Measurements from ENCODE around the gene SELENOK.
"Not testable (repeated sequence)": the region's sequence is repeated elsewhere in the genome, so short reads cannot be mapped to it uniquely, and the experiment has no call there.

SELENOK gene

DNA sequence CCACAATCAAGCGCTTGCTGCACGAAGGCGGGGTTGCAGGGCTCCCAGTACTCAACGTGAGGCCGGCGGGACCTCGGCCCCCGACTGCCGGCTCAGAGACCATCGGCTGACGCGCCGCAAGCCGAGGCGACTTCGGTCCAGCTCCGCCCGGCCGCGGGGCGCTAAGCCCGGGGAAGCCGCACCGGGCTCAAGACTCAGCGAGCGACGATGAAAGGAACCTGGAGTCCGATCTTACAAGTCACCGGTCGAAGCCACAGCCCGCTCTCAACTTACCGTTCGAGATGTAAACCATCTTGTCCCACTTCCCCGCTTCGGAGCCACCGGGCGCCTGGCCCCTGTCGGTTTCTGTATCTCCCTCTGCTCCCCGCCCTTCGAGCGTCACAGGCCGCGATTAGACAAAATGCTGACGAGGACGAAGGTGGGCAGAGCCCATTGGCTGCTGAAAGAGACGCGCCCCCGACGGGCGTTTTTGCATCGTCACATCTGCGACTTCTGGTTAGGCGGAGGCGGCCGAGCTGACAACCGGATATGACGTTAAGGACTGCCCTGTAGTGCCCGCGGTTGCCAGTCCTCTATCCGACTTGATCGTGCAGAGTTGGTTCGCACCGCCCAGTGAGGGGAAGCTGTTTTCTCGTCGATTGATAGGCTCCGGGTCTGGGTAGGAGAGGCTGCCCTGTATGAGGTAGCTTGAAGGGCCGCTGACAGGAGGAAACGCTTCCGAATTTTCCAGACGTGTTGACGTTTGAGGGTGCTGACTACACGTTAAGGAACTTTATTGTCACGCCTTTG, at the start of gene SELENOK:
Gene SELENOK (minus strand): TSS at position 363 of the 789 bp plus-strand sequence.
- Mint-ChIP-seq H3K36me3 (peaks cover 43% of the 10 kb centered on the region), H3K4me3 (peak within 1 kb of the TSS; percentile 92), H3K27ac (peak within 1 kb of the TSS; percentile 99), H3K9me3 (no peaks in the 10 kb centered on the region), H3K4me1 (peaks cover 50% of the 10 kb centered on the region)
- ATAC-seq: peak; percentile 96
- DNase-seq (ENCODE audit: low spot score in 2 of 2): peak; percentile 86 to 95

DNA sequence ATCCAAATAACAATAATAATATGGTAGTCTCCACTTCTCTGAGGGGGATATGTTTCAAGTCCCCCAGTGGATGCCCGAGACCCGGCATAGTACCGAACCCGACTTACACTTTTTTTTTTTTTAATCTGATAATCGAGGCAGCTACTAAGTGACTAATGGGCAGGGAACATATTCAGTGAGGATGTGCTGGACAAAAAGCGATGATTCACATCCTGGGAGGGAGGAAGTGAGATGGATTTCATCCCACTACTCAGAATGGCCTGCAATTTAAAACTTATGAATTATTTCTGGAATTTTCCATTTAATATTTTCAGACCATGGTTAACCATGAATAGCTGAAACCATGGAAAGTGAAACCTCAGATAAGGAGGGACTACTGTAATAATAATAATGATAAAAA, 49.5 kb upstream of the SELENOK start:
- Mint-ChIP-seq H3K9me3 (peaks cover 5% of the 10 kb centered on the region), H3K27ac (no peak overlapping the region), H3K36me3 (no peaks in the 10 kb centered on the region), H3K4me1 (no peaks in the 10 kb centered on the region), H3K4me3 (no peak overlapping the region)
- DNase-seq (ENCODE audit: low spot score in 2 of 2) (no peak), ATAC-seq (no peak)

DNA sequence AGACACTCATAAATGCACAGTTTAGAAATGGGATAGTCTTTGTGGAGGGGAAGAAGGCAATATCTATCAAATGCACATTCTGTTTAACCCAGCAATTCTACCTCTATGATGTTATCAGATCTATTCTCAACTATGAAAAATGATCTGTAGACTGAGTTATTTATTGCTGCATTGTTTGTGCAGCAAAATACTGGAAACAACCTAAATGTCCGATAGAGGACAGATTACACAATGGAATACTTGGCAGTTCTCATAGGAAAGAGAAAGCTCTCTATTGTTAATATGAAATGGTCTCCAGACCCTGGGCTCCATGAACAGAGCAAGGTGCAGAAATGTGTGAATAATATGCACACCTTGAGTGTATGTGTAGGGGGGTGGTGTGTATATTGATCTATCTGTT, 49.0 kb upstream of the SELENOK start:
- Mint-ChIP-seq H3K36me3 (no peaks in the 10 kb centered on the region), H3K4me3 (no peak overlapping the region), H3K27ac (no peak overlapping the region), H3K9me3 (peaks cover under 1% of the 10 kb centered on the region), H3K4me1 (no peaks in the 10 kb centered on the region)
- no peak for ATAC-seq
- no peak for DNase-seq (ENCODE audit: low spot score in 2 of 2)

DNA sequence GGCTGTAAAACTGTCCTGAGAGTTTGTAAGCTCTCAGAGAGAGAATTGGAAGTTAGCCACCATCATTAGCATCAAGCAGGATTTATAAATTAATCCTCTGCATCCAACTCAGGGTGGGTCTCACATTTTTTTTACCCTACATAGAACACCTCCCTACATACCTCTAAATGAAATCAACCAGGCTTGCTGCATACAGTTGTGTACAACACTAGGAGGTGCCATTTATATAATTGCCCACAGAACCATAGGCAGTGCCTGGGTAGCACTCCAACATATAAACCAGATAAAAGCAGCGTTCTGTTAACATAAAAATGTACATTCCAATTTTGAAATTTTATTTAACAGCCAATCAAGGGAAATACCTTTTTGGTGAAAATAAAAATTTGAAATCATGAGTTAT, 48.2 kb upstream of the SELENOK start:
- ATAC-seq: no peak
- DNase-seq (ENCODE audit: low spot score in 2 of 2): no peak
- peaks cover 4% of the 10 kb centered on the region for H3K9me3 Mint-ChIP-seq
- no peaks in the 10 kb centered on the region for H3K36me3 Mint-ChIP-seq
- H3K4me3 Mint-ChIP-seq: no peak overlapping the region
- no peak overlapping the region for H3K27ac Mint-ChIP-seq
- no peaks in the 10 kb centered on the region for H3K4me1 Mint-ChIP-seq

DNA sequence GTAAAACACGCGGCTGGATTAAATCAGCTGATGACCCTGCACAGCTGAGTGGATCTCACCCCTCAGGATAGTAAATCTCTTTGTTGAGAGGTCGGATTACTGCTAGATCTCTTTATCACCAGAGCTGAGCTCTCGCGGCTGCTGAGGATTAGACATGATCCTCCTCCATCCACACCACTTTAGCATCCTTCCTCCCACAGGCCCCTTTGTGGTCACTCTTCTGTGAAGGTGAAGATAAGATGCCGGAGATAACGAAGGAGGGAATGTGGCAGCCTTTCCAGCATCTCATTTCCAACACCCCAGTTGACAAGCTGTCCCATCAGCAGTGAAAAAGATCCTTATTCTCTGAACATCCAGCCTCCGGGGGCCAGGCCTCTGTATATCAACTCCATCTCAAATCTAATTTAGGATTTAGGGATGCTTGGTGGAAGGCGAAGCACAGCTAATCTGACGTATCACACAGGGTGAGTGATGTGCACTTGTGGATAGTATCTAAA, 47.5 kb upstream of the SELENOK start:
- Mint-ChIP-seq H3K4me3 (no peak overlapping the region), H3K9me3 (peaks cover 4% of the 10 kb centered on the region), H3K27ac (no peak overlapping the region), H3K4me1 (no peaks in the 10 kb centered on the region), H3K36me3 (no peaks in the 10 kb centered on the region)
- no peak for DNase-seq (ENCODE audit: low spot score in 2 of 2)
- ATAC-seq: no peak

DNA sequence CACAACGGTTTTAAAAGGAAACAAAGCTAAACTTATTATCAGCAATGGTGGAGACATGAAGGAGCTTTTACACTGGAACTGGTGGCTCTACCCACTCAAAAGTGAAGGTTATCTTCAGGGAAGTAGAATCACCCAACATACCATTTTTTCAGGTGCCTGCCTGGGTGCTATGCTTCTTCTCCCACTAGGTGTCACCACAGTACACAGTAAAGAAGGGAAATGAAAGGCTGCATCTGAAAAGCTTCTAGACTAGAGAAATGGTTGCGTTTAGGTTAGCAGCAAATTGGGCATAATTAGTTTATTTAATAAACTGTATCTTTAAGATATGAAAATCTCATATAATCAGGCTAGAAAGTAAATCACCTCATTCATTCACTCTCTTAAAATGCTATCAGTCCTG, 47.0 kb upstream of the SELENOK start:
- ATAC-seq: peak; percentile 45
- no peak overlapping the region for H3K27ac Mint-ChIP-seq
- DNase-seq (ENCODE audit: low spot score in 2 of 2): no peak
- H3K4me1 Mint-ChIP-seq: no peaks in the 10 kb centered on the region
- H3K9me3 Mint-ChIP-seq: peaks cover 4% of the 10 kb centered on the region
- no peaks in the 10 kb centered on the region for H3K36me3 Mint-ChIP-seq
- H3K4me3 Mint-ChIP-seq: no peak overlapping the region

DNA sequence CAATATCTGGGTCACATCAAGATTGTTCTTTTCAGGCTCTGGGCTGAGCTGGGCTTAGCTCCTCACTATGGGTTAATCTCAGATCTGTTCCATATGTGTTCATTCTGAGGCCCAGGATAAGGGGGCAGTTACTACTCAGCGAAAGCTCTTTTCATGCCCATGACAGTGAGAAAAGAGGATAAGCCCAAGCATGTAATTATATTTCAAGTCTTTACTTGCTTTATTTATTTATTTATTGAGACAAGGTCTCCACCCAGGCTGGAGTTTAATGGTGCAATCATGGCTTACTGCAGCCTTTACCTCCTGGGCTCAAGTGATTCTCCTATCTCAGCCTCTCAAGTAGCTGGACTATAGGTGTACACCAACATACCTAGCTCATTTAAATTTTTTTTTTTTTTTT, 44.7 kb upstream of the SELENOK start:
- no peaks in the 10 kb centered on the region for H3K36me3 Mint-ChIP-seq

DNA sequence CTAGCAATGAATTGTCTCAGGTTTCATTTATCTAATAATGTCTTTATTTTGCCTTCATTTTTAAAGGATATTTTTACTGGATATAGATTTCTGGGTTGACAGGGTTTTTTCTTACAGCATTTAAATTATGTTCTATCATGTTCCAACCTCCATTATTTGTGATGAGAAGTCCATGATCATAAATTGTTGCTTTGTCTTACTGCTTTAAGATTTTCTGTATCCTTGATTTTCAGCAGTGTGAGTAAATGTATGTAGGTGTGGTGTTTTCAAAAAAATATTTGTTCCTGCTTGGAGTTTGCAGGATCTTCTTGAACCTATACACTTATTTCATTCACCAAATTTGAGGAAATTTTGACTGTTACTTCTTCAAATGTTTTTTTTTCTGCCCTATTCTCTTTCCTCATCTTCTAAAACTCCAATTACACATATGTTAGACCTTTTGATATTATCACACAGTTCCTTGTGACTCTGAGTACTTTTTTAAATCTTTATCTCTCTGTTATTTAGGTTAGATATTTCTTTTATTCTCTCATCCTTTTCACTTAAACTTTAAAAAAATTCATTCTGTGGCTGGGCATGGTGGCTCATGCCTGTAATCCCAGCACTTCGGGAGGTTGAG, 43.7 kb upstream of the SELENOK start:
- H3K4me1 Mint-ChIP-seq: no peaks in the 10 kb centered on the region
- no peak overlapping the region for H3K27ac Mint-ChIP-seq
- peaks cover 4% of the 10 kb centered on the region for H3K9me3 Mint-ChIP-seq
- no peaks in the 10 kb centered on the region for H3K36me3 Mint-ChIP-seq
- DNase-seq (ENCODE audit: low spot score in 2 of 2): no peak
- no peak for ATAC-seq
- H3K4me3 Mint-ChIP-seq: no peak overlapping the region

More for the DNA sequence above, 44.7 kb upstream of the SELENOK start:
- DNase-seq (ENCODE audit: low spot score in 2 of 2): no peak
- H3K9me3 Mint-ChIP-seq: peaks cover 4% of the 10 kb centered on the region
- no peaks in the 10 kb centered on the region for H3K4me1 Mint-ChIP-seq
- H3K4me3 Mint-ChIP-seq: no peak overlapping the region
- no peak overlapping the region for H3K27ac Mint-ChIP-seq
- ATAC-seq: no peak

DNA sequence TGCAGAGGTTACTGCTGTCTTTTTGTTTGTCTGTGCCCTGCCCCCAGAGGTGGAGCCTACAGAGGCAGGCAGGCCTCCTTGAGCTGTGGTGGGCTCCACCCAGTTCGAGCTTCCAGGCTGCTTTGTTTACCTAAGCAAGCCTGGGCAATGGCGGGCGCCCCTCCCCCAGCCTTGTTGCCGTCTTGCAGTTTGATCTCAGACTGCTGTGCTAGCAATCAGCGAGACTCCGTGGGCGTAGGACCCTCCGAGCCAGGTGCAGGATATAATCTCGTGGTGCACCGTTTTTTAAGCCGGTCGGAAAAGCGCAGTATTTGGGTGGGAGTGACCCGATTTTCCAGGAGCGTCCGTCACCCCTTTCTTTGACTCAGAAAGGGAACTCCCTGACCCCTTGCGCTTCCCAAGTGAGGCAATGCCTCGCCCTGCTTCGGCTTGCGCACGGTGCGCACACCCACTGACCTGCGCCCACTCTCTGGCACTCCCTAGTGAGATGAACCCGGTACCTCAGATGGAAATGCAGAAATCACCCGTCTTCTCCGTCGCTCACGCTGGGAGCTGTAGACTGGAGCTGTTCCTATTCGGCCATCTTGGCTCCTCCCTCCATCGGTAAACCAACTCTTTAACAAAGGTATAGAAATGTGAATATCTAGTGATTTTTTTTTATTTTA, 35.7 kb upstream of the SELENOK start:
- not testable (repeated sequence) for H3K36me3 Mint-ChIP-seq

DNA sequence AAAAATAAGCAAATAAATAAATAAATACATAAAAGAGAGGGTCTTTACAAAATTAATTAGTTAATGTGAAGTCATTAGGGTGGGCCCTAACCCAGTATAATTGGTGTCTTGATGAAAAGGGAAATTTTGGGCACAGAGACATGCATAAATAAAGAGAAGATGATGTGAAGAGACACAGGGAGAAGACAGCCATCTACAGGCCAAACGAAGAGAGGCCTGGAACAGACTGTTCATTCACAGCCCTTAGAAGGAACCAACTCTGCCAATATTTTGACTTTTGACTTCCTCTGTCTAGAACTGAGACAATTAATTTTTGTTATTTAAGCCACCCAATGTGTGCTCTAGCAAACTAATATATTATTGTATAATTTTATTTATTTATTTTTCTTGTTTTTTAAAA, 29.6 kb upstream of the SELENOK start:
- H3K4me1 Mint-ChIP-seq: no peaks in the 10 kb centered on the region
- DNase-seq (ENCODE audit: low spot score in 2 of 2) (no peak), ATAC-seq (no peak)
- no peaks in the 10 kb centered on the region for H3K36me3 Mint-ChIP-seq
- no peaks in the 10 kb centered on the region for H3K9me3 Mint-ChIP-seq
- H3K4me3 Mint-ChIP-seq: no peak overlapping the region
- H3K27ac Mint-ChIP-seq: no peak overlapping the region

More for the DNA sequence above, 35.7 kb upstream of the SELENOK start:
- not testable (repeated sequence) for H3K4me1 Mint-ChIP-seq; H3K9me3 Mint-ChIP-seq; H3K27ac Mint-ChIP-seq; DNase-seq (ENCODE audit: low spot score in 2 of 2); H3K4me3 Mint-ChIP-seq; ATAC-seq

DNA sequence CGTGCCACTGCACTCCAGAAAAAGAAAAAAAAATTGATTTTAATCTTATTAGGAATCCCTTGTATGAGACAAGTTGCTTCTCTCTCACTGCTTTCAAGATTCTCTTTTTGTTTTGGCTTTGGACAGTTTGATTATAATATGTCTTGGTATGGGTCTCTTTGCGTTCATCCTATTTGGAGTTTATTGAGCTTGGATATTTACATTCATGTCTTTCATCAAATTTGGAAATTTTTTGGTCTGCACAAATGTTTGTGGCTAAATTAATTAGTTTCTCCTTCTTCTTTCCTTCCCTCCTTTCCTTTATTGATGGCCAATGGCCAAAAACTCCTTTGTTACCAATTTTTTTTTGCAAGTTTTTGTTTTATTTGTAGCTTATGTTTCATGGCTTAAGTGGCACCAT, 28.1 kb upstream of the SELENOK start:
- DNase-seq (ENCODE audit: low spot score in 2 of 2) (no peak), ATAC-seq (no peak)
- Mint-ChIP-seq H3K36me3 (no peaks in the 10 kb centered on the region), H3K27ac (no peak overlapping the region), H3K4me1 (no peaks in the 10 kb centered on the region), H3K4me3 (no peak overlapping the region), H3K9me3 (no peaks in the 10 kb centered on the region)

DNA sequence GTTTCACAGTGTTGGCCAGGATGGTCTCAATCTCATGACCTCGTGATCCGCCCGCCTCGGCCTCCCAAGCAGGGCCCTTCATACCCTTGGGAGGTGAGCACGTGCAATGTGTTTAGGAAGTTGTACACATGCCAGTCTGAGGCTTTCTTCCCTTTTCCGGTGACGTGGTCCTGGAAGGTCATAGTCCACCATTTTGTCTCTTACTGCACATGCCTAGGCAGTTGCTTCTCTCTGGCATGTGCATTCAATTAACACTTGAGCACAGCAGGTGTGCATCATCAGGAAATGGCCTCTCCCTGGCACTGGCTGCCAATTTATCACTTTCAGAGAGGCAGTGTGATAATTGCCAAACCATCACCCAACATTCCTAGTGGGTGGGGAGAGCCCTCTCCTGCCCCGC, 21.7 kb upstream of the SELENOK start:
- no peak for ATAC-seq
- DNase-seq (ENCODE audit: low spot score in 2 of 2): no peak

DNA sequence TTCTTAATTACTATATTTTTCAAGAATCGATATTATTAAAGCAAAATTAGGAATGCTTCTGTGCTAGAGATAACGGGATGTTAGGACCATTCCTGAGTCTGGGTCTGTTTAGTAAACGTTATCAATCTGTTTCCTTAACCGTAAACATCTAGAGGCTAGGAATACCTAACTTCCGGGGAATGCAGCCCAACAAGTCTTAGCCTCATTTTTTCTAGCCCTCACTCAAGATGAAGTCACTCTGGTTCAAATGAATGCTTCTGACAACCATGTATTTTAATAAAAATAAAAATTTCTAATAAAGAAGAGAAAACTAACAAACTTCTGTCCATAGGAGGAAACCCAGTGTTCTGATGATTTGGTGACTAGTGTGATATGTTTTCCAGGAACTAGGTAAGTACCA, 11.1 kb upstream of the SELENOK start:
- ATAC-seq: no peak
- Mint-ChIP-seq H3K4me3 (no peak overlapping the region), H3K27ac (no peak overlapping the region), H3K4me1 (no peaks in the 10 kb centered on the region), H3K9me3 (no peaks in the 10 kb centered on the region), H3K36me3 (no peaks in the 10 kb centered on the region)
- no peak for DNase-seq (ENCODE audit: low spot score in 2 of 2)

More for the DNA sequence above, 21.7 kb upstream of the SELENOK start:
- Mint-ChIP-seq H3K27ac (no peak overlapping the region), H3K36me3 (no peaks in the 10 kb centered on the region), H3K4me3 (no peak overlapping the region), H3K4me1 (no peaks in the 10 kb centered on the region), H3K9me3 (no peaks in the 10 kb centered on the region)

DNA sequence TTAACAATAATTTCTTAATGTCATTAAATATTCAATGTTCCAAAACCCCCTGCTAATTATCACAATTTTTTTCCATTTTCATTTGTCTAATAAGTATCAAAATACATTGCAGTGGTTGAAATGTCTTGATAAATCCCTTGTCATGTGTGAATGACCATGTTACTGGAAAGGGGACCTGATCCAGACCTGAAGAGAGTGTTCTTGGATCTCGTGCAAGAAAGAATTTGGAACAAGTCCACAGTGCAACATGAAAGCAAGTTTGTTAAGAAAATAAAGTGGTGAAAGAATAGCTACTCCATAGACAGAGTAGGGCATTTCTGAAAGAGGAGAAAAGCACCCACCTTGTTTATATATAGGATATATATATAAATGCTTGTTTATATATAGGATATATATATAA, 10.4 kb upstream of the SELENOK start:
- no peak for ATAC-seq
- H3K36me3 Mint-ChIP-seq: no peaks in the 10 kb centered on the region
- no peak for DNase-seq (ENCODE audit: low spot score in 2 of 2)
- H3K4me3 Mint-ChIP-seq: no peak overlapping the region
- H3K9me3 Mint-ChIP-seq: no peaks in the 10 kb centered on the region
- H3K4me1 Mint-ChIP-seq: no peaks in the 10 kb centered on the region
- H3K27ac Mint-ChIP-seq: no peak overlapping the region

DNA sequence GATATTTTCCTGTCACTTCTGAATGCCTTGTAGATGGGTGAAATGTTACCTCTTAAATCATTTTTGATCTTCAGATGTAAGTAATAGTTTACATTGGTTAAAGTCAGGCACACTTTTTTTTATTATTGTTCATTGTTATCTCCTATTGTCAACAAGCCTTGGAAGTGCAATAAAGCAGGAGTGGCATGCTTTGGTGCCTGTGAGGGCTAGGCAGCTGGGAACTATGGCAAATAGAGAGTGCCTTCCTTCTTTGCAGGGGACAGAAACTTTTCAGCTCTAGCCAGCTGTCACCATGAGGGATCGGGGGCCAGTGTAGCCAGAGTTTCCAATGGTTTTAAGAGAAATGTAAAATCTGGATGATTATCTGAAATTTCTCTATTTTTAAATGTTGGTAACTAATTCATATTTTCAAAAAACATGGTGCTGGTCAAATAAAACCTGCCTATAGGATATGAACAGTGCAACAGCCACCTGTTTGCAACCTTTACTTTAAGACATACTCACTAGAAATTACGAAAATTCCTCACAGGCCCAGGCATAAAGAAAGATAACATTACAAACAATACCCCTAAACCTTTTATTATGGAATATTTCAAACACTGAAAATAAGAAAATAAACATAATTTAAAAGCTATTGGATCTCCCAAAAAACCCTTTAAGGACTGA, 9.1 kb upstream of the SELENOK start:
- Mint-ChIP-seq H3K9me3 (no peaks in the 10 kb centered on the region), H3K36me3 (no peaks in the 10 kb centered on the region), H3K4me3 (no peak overlapping the region), H3K27ac (no peak overlapping the region), H3K4me1 (no peaks in the 10 kb centered on the region)
- ATAC-seq (no peak), DNase-seq (ENCODE audit: low spot score in 2 of 2) (no peak)

Data from stimulated activated effector memory CD8-positive, alpha-beta T cell treated with anti-CD3 and anti-CD28 coated beads, Interleukin-12 subunit alpha, Interleukin-12 subunit beta, amount 100 ng/mL, for 72 hours (primary cell).